Activated CD4-positive, CD25-positive, alpha-beta regulatory T cell treated with anti-CD3 and anti-CD28 coated beads, Interleukin-2, amount 50 U/mL, for 72 hours (primary cell): Measurements from ENCODE around the gene TMBIM1.
"Not testable (repeated sequence)": the region's sequence is repeated elsewhere in the genome, so short reads cannot be mapped to it uniquely, and the experiment has no call there.

Source experiments
- DNase-seq: peaks from one replicate; pipeline ENCODE4 v3.0.0; 2021

Gene TMBIM1

DNA sequence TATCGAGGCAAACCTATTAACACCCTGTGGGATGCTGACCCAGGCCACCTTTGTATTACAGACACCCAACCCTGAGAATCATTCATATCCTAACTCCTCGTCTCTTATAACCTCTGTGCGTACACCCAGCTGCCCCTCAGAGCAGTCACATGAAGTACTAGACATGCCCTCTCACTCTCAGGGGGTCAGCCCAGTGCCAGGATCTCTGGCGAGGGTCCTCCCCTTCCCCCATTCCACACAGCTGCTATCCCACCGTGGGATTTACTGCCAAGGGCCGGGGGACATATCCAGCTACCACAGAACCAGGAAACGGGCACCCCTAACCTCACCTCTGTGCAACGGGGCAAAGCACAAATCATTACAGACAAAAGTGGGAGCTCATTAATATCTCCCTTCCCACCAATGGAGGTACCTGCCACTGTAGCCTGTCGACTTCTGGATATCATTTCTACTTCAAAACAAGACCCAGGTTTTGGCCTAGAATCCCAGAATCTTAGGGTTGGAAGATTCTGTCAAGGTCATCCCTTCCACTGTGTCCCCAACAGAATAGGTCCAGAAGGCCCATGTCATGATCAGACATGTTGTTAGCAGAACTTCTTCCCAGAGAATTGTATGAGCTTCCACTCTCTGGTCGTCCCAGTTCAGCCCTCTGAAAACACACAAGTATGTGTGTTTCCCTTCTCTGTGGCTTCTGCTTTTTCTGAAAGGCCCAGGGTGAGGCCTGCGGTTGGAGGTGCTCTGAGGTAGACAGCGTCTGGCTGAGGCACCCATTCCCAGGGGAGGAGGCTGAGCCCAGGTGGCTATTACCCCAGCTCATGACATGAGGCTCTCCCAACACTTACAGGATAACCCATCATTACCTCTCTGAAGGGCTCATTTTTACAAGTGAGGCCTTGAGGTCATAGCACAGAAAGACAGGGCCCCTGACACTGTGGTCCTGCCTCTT is 1.7 kb downstream of the TMBIM1 start:
- DNase-seq = no peak

DNA sequence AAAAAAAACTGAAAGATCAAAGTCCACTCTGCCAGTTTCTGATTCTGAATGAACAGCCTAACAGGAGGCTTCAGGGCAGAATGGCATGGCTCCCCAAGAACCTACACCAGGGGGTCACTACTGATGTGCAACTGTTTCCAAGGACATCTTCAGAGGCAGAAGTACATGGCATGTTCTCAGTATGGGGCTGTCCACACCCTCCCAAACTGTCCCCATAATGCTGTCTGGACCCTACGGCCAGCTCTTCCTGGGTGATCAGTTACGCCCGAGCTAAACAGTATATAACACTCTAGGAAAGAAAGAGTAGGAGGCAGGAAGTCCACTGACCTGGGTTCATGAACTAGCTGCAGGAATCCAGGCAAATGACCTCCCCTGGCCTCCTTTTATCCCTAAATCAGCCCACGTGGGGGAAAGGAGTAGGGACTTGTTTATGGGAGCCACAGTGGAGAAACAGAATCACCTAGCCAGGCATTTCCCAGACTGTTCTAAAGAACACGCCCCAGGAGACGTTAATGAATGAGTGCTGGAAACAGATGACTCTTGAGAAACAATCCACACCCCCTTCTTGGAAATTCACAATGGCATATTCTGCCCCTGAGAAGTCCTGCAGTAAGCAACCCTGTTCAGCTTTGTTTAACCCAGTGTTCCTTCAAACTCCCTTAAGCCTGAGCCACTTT is 2.5 kb downstream of the TMBIM1 start:
- no peak for DNase-seq

DNA sequence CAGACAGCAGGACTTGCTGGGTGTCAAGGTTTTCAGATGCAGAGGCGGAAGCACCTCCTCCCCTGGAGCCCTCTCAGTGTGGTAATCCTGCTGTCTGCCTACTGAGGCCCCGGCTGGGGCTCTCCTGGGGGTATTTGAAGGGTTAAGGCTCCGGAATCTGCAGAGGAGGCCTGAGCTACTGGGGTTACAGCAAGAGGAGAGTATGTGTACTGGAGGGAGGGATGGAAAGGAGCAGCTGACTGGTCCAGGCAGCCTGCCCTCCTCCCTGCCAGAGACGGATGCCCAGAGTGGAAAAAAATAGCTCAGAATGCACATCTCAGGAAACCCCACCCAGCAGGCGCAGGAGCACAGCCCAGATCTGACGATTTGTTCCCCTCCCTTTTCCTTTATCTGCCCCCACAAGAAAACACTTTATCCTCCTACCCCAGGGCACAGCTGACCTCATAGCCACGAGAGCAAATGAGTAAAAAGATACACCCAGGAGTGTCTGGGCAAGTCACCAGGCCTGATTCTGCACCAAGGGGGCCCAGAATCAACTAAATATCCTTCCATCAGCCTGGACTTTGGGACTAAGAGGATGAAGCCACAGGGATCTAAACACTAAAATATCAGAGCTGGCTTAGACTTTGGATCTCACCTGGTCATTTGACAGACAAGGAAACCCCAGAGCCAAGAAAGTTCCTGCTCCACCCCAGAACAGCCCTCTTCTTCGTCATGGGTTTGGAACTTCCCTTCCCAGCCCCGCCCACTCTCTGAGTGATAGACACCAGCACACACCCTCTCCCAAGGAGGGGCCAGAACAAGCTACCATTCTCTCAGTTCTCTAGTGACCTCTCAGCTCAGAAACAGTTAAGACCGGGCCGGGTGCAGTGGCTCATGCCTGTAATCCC is 5.5 kb downstream of the TMBIM1 start:
- peak; percentile 56 for DNase-seq

DNA sequence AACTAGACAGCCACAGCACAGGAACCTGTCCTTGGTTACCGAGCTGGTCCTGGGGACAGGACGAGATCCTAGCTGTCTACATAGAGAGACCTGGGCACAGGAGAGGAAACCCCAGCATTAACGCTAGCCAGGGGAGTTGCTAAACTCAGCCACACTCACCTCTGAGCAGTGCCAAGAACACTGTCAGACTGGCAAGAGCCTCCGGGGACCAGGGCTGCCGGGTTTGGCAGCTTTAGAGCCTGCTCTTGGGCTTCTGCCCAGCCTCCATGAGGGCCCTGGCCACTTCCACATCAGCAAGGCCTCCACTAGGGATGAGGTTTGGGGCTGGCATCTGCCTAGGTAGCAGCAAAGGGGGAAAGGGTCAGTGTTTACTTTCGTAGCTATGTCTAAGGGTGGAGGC is 6.7 kb downstream of the TMBIM1 start:
- DNase-seq = no peak

DNA sequence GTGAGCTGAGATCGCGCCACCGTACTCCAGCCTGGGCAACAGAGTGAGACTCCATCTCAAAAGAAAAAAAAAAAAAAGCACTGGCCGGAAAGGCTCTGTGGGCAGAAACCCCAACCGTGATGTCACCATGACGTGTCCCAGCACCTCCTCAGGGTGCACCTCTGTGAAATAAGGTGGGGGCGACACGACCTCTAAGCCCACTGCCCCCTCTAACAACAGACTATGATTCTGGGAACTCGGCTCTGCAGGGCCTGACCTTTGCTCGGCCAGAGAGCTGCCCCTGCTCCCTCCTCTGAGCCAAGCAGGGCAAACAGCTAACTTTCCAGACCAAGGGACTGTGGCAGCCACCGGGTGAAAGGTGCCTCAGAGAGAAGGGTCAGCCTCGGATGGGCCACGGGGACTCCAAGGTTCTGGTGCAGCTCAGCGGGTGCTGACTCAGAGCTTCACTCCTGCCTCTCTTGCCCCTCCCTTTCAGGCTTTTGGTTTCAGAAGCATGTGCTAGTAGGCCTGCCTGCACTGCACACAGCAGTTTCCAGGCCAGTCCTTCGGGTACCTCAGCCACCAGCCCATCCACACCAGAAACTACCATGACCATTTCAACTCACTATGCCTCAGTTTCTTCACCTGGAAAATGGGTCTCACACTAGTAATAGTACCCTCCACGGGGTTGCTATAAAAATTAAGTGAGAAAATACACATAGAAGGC is 8.0 kb downstream of the TMBIM1 start:
- DNase-seq = peak; percentile 56

DNA sequence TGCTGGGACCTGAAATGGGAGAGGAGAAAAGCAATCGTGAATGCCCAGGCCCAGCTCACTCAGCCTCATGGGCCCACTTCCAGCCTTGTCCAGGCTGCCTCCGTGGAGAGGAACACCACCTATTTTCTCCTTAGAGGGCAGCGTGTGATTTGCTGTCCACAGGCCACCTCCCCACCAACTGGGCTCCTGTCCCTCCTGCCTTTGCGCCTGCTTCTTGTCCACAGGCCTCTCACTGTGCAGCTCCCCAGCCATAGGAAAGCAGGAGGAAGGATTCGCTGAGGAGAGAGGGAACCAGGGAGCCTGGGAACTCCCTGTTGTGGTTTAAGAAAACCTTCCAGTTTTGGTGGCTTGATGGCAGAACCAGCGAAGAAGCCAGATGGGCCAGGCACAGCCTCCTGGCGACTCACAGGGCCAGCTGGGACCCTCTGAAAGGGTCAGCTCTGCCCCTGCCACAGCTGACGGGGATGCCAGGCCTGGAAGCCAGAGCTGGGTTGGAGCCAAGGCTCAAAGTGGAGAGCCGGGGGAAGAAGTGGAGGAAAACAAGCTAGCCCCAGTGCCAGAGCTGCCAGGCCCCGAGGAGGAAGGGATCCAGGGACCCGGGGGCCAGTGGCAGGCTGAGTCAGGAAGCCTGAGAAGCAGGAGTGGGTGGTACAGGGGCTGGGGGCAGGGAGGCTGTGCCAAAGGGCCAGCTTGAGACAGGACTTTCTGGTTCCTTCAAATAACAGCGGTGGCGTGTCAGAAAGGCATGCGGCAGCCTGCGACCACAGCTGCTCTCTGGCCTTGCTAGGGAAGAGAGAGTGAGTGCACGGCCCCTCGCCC is 9.9 kb downstream of the TMBIM1 start:
- DNase-seq = no peak

DNA sequence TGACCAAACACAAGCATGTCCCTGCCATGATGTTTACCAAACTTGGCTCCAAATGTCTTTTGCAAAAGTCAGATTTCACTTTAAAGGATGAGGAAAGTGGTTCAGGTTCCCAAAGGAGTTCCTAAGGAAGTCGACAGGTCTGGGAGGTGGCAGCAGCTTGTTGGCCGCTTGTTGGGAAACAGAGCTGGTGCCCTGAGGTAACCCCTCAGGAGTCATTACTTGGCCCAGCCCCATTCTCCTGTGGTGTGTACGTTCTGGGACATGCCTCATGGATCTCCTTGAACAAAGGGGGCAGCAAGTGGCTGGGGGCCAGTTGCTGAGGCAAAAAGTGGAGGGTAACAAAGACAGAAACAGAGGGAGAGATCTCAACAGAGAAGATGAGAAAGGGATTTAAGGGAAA is 10.9 kb downstream of the TMBIM1 start:
- DNase-seq = no peak

DNA sequence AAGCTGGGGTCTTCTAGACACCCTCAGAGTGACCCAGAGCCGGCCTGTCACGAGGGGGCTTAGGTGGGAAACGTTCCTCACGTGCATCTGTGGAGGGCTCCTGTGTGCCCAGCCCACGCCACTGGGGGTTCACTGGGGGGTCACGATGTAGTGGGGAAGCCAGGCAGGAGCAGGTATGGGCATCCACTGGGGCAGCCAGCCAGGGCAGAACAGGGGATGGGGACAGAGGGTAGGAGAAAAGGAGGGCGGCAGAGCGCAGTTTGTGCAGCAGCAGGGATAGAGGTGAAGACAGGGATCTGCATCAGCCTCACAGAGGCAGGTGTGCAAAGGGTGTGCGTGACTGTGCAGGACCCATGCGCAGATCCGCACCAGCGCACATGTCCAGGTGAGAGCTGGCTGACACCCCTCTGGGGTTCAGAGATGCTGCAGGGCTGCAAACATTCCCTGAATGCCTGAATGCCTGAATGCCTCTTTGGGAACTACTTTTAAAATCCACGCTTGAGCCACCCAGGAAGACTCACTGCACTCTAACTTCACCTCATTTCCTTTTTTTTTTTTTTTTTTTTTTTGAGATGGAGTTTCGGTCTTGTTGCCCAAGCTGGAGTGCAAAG is 11.9 kb downstream of the TMBIM1 start:
- DNase-seq = no peak

DNA sequence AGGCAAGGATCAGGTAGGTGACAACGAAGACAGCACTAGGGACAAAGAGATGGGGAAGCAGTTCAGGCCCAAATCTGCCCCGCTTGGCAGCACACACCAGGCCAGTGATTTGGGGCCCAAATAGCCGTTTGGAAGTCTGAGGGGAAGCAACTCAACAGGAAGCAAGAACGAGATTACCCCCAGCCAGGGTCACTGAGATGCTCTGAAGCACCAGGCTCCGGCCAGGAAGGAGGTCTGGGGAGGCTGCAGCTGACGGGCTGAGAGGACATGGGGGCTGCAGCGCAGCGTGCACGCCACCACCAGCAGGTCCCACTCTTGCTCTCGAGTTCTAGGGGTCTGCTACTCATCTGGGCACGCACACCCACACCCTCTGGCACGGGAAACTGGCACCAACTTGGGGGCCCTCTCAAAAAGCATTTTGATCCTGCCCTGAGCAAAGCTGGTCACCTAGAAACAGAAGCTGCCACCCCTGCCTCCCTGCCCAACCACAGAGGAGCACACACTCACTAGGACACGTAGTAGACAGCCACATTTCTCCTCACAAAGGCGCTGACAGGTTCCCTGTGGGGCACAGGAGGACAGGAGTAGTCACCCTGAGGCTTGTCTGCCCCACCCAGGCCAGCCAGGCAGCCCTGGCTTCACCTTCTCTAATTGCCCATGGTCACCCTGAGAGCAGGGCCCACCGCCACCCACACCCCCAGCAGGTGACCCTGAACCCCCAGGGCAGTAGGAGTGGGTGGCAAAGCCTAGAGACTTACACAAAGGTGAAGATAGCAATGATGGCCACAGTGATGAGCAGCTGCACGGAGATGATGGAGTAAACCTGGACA is 13.6 kb downstream of the TMBIM1 start:
- DNase-seq = no peak

DNA sequence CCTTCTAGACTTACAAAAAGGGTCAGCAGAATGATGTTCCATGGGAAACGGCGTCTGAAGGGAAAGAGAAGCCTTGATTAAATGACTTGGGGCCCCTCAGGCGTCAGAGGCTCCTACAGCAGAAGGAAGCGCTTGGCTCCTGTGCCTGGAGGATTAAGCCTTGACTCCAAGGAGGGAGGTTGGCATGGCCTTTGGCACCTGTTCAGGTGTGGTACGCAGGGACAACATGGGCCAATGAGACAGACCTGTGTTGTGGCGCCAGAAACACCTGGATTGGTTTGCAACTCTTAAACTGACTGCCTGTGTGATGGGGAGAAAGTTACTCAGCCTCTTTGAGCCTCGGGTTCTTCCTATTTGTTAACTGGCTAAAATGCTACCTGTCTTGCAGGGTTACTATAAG is 14.4 kb downstream of the TMBIM1 start:
- DNase-seq = no peak

DNA sequence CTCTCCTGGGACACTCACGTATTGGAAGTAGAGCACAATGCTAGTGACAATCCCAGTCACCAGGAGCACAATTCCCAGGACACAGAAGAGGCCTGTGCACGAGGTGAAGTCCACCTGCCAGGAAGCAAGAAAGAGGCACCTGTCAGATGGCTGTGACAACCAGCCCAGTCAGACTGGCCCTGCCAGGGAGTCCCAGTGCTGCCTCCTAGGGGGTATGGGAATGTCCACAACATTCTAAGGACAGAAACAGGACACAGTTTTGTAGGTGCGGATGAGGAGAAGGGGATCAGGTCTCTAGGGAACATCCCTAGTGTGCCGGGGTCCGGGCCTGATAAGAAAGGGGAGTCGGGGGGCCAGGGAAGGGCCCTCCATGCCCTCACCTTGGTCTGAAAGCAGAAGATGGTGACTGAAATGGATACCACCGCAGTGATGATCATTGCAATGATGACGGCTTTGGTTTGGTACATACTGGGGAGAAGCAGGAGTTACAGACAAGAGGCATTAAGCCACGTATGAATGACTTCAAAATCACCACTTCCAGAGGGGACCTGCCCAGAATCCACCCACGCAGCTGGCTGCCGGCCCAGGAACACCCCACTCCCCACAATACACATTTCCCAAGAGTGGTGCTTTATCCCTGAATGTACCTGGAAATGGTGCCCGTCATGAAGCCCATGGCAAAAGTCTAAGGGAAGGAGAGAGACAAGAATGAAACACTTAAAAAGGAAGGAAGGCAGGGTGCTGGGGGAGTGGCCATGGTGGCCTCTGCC is 15.1 kb downstream of the TMBIM1 start:
- no peak for DNase-seq

DNA sequence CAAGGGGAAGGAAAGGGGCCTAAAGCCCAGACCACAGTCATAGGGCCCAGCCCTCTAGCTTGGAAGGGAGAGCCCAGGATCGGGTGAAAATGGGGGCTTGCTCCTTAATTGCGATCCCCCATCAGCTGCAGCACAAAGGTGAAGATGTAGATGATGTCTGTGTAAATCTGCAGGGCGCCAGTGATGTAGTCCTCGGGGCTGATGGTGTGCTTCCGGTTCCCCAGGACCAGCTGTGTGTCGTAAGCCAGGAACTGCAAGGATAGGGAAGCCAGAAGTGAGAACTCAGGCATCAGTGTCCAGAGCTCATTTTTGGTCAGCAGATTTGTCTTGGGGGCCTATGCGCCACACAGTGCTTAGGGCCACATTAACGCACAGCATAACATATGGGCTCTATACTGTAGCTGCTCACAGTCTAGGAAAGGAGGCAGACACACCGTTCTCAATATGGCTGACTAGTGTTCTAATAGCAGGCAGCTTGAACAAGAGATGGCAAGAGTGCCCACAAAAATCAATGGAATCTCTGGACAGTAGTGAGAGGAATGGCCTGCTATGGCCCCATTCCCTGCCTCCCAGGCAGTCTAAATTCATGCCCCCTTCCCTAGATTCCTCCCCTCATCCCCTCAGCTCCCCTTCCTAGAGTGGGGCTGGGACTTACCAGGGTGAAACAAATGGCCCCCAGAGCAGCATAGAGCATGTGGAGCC is 16.8 kb downstream of the TMBIM1 start:
- DNase-seq = no peak

DNA sequence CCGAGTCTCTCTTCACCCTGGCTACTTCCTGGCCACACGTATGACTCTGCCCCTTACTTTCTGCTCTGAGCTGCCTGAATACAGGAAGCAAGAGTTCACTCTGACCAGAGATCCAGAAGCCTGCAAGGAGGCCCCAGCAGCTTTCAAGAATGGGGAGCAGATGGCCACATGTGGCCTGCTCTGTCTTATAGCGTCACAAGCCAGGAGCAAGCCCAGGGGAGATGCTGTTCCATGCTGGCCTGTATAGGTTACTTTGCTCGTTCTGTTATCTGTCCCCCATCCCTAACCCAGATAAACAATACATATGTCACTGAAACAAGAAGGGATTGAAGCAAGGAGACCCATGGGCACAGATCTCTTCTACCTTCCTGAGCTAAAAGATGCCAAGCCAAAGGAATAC is 17.7 kb downstream of the TMBIM1 start:
- DNase-seq = no peak

DNA sequence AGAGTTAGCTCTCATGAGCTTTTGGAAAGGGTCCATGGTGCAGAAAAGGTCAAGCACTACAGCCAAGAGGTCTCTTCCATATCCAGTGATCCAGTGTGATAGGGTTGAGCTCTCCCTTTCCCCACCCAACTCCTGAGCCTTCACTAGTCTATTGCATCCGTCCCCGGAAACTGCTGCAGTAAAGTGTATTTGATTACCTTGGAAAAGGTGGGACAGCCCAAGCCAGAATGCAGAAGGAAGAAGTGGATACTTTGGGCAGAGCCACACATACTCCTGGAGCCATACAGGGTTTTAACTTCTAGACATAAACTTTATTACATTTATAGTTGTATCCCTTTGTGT is 18.4 kb downstream of the TMBIM1 start:
- DNase-seq = no peak

DNA sequence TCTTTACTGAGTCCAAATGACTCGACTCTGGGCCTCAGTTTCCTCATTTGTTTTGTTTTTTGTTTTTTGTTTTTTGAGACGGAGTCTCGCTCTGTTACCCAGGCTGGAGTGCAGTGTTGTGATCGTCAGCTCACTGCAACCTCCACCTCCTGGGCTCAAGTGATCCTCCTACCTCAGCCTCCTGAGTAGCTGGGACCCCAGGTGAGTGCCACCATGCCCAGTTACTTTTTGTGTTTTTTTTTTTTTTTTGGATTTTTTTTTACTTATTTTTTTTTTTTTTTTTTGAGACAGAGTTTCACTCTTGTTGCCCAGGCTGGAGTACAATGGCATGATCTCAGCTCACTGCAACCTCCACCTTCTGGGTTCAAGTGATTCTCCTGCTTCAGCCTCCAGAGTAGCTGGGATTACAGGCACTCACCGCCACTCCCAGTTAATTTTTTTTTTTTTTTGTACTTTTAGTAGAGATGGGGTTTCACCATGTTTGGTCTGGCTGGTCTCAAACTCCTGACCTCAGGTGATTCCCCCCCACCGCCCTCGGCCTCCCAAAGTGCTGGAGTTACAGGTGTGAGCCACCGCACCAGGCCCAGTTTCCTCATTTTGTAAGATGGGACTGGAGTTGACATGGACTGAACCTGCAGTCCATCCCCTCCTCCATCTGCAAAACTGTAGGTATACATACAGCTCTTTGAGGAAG is 18.9 kb downstream of the TMBIM1 start:
- not testable (repeated sequence) for DNase-seq

DNA sequence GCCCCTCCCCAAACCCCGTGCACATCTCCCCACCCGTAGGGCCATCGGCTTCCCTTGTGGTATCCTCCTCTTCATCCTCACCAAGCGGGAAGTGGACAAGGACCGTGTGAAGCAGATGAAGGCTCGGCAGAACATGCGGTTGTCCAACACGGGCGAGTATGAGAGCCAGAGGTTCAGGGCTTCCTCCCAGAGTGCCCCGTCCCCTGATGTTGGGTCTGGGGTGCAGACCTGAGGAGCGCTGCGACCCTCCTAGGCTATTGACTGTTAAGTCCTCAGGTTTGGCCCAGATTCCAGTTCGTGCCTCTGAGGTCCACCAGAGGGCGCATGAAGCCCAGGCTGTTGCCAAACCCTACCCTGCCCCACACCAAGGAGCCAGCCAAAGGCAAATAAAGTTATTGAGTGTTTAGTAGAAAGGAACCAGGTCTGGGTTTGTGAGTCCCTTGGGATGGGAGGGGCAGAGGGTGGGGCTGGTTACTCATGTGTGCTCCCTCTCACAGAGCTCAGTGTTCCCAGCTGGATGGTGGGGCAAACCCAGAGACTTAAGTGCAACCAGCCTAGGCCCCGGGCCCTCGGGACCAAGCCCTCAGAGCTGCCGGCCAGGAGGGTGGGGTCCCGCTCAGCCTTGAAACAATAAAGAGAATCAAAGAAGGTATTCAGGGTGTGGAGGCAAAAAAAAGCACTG is 19.6 kb downstream of the TMBIM1 start:
- peak; percentile 69 for DNase-seq

DNA sequence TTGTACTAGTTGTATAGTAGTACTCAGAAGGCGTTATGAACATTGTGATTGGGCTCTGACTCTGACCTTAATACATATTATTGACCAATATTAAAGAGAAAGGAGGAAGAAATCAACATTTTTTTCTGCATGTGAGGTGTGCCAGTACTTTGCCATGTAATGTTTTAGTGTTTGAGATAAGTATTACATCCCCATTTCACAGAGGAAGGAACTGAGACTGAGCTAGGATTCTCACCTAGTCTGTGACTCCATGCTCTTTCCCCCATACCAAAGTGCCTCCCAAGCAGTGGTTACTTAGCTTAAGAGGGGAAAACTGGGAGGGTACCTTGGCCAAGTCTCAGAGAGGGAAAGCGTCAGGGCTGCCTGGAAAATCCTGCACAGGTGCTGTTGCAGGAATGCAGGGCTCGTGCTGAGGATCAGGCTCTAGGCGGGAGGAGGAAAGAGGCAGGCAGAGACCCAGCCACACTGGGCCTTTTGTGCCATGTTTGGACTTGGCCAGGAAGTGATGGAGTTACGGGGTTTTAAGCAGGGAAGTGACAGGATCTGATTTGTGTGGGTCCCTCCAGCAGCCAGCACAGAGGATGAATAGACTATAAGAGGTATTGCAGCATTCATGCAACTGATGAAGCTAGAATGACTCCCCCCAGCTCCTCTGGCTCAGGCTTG is 20.3 kb downstream of the TMBIM1 start:
- no peak for DNase-seq
